ENCODE results near the gene KDM4C.
A peak's percentile ranks its signal among the peaks of the same experiment; 100 is the strongest.

The KDM4C gene

DNA sequence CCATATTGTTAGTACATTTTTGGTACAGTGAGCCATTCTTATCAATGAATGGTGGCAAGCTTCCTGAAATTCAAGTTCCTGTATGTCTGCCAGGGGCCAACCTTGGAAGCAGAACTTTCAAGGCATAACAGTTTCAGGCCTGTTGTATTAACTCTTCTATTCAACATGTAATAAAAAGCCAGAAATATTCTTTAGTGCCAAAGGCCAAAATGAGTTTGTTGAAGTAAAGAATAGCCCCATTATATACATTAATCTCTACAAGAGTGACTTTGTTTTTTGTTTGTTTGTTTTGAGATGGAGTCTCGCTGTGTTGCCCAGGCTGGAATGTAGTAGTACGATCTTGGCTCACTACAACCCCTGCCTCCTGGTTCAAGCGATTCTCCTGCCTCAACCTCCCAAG, 321.3 kb downstream of the KDM4C start:
- ATAC-seq (replicated peaks; ENCODE audit: extremely low read depth, poor library complexity, severe bottlenecking): no peak
- Mint-ChIP-seq H3K27me3 (no peaks in the 10 kb centered on the region), H3K9me3 (no peaks in the 10 kb centered on the region), H3K27ac (ENCODE audit: low read depth) (no peak overlapping the region), H3K4me3 (no peak overlapping the region), H3K36me3 (ENCODE audit: insufficient read depth) (peaks cover 26% of the 10 kb centered on the region), H3K4me1 (peaks cover 5% of the 10 kb centered on the region)
- DNase-seq (ENCODE audit: low spot score in 2 of 2): no peak

DNA sequence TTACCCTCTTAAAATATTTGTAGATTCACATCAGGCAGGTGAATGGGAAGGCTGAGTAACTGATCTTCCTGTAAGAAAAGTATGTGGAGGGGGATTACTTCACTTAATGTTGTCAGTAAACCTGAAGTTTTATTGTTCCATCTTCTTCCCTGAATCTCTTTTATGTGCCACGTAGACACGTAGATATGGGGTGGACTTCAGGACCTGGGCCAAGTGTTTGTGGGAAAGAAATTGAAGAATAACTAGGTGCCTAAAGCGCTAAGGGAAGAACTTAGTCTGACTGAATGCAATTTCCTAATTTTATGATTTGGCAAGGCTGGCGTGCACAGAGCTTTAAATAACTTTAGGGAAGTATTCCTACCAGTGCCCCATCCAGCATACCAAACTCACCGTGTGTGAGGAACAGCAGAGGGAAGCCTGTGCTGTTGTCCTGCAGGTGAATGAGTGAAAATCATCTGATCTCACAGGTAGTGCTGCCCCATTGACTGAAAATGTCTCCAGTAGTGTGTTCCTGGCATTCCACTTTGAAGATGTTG, 323.4 kb downstream of the KDM4C start:
- no peaks in the 10 kb centered on the region for H3K9me3 Mint-ChIP-seq
- H3K4me3 Mint-ChIP-seq: no peak overlapping the region
- no peak overlapping the region for H3K27ac Mint-ChIP-seq (ENCODE audit: low read depth)
- H3K4me1 Mint-ChIP-seq: no peaks in the 10 kb centered on the region
- peaks cover 17% of the 10 kb centered on the region for H3K36me3 Mint-ChIP-seq (ENCODE audit: insufficient read depth)
- DNase-seq (ENCODE audit: low spot score in 2 of 2): no peak
- ATAC-seq (replicated peaks; ENCODE audit: extremely low read depth, poor library complexity, severe bottlenecking): no peak
- no peaks in the 10 kb centered on the region for H3K27me3 Mint-ChIP-seq

DNA sequence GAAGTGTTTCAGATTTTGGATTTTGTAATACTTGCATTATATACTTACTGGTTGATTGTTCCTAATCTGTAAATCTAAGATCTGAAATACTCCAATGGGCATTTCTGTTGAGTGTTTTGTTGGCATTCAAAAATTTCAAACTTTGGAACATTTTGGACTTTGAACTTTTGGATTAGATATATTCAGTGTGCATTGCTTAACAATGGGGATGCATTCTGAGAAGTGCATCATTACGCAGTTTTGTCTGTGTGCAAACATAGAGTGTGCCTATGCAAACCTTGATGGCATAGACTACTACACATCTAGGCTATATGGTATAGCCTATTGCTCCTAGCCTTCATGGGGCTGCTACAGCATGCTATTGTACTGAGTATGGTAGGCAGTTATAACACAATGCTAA, 325.4 kb downstream of the KDM4C start:
- no peak overlapping the region for H3K27ac Mint-ChIP-seq (ENCODE audit: low read depth)
- H3K36me3 Mint-ChIP-seq (ENCODE audit: insufficient read depth): peaks cover 10% of the 10 kb centered on the region
- H3K9me3 Mint-ChIP-seq: no peaks in the 10 kb centered on the region
- H3K4me3 Mint-ChIP-seq: no peak overlapping the region
- DNase-seq (ENCODE audit: low spot score in 2 of 2) (no peak), ATAC-seq (replicated peaks; ENCODE audit: extremely low read depth, poor library complexity, severe bottlenecking) (no peak)
- H3K27me3 Mint-ChIP-seq: no peaks in the 10 kb centered on the region
- no peaks in the 10 kb centered on the region for H3K4me1 Mint-ChIP-seq

DNA sequence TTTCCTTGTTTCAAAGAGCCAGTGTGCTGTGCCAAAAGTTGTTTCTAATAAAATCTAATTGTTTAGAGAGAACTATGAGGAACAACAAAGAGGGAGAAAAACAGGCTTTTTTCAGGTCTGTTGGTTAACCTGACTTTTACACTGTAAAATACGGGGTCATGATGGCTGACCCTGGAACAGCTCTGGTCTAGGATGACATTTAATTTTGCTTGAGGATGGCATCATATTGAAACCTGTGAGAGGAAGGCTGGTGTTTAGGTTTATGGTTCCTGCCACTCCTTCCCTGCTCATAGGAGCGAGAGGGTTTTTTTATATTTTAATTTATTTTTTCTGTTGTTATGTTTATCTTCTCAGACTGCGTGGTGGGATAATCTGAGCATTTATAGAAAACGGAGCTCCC, 327.6 kb downstream of the KDM4C start:
- peaks cover 11% of the 10 kb centered on the region for H3K36me3 Mint-ChIP-seq (ENCODE audit: insufficient read depth)
- no peak overlapping the region for H3K27ac Mint-ChIP-seq (ENCODE audit: low read depth)

DNA sequence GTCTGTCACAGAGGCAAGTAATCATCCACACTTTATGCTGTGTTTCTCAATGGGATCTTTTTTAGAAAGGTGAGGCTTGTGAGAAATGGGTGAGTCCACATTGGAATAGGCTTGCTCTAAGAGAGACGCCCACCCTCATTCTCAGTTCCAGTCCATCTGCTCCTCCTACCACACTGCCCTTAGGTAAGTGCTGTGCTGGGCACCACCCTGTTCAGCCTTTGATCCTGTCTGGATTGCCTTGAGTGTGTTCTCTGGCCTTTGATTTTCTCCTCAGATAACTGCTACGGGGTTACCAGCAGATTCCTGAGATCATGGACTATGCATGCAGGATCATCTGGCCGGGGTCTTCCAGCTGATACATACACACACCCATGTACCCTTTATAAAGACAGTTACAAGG, 328.6 kb downstream of the KDM4C start:
- Mint-ChIP-seq H3K27me3 (no peaks in the 10 kb centered on the region), H3K36me3 (ENCODE audit: insufficient read depth) (peaks cover 11% of the 10 kb centered on the region), H3K4me1 (peaks cover 4% of the 10 kb centered on the region), H3K27ac (ENCODE audit: low read depth) (no peak overlapping the region), H3K9me3 (no peaks in the 10 kb centered on the region), H3K4me3 (no peak overlapping the region)
- ATAC-seq (replicated peaks; ENCODE audit: extremely low read depth, poor library complexity, severe bottlenecking) (no peak), DNase-seq (ENCODE audit: low spot score in 2 of 2) (no peak)

More for the DNA sequence above, 327.6 kb downstream of the KDM4C start:
- ATAC-seq (replicated peaks; ENCODE audit: extremely low read depth, poor library complexity, severe bottlenecking): no peak
- H3K27me3 Mint-ChIP-seq: no peaks in the 10 kb centered on the region
- no peak for DNase-seq (ENCODE audit: low spot score in 2 of 2)
- H3K4me1 Mint-ChIP-seq: peaks cover under 1% of the 10 kb centered on the region
- H3K4me3 Mint-ChIP-seq: no peak overlapping the region
- no peaks in the 10 kb centered on the region for H3K9me3 Mint-ChIP-seq

DNA sequence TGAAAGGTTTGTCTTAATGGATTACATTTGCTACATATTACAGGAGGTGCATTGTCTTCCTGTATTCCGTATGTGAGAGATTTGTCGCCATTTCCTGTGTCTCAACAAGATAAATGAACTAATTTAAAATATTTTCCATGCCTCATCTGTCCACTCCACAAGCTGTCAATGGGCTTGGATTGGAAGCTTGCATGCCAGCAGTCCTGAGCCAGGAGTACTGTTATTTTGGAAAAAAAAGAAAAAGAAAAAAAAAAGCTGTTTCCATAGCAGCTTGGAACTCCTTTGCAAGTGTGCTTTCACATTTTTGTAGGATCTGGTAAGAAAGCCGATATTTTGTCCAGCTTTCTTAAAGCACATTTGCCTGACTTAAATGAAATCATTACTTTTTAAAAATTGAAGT, 330.8 kb downstream of the KDM4C start:
- DNase-seq (ENCODE audit: low spot score in 2 of 2): no peak
- no peak overlapping the region for H3K27ac Mint-ChIP-seq (ENCODE audit: low read depth)
- no peak for ATAC-seq (replicated peaks; ENCODE audit: extremely low read depth, poor library complexity, severe bottlenecking)
- H3K9me3 Mint-ChIP-seq: no peaks in the 10 kb centered on the region
- H3K4me1 Mint-ChIP-seq: peaks cover 4% of the 10 kb centered on the region
- no peak overlapping the region for H3K4me3 Mint-ChIP-seq
- peaks cover 13% of the 10 kb centered on the region for H3K36me3 Mint-ChIP-seq (ENCODE audit: insufficient read depth)
- no peaks in the 10 kb centered on the region for H3K27me3 Mint-ChIP-seq

DNA sequence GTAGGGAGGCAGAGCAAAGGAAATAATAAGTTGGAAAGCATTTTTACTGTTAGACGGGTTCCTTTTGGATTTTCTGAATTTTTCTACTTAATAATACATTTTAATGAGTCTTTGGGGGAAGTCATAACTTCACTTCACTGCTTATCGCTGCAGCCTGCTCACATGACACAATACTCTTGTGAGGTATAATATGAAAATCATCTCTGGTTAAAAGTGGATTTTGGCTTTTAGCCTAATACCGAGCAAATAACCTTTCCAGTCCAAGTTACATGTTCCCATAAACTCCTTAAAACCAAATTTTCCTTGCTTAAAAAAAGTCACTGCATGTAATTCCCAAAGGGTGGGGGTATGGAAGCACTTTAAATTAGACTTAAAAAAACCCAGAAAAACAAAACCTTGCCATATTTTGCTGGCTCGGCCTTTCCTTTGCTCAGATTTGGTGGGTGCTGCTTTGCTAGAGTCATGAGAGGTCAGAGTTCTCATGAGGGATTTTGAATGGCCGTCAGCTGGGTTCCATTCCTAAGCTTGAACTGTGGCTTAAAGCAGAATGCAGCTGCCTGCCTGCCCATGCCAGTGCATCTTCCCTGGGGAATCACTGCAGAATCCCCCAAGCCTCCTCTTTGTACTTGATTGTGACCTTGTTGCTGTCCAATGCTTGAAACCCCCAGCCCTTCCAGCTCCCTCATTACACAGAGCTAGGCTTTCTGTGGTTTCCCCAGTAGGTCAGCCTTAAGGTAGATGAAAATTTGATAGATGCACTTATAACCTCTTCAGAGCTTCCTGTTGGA, 331.8 kb downstream of the KDM4C start:
- H3K9me3 Mint-ChIP-seq: no peaks in the 10 kb centered on the region
- no peaks in the 10 kb centered on the region for H3K27me3 Mint-ChIP-seq
- peaks cover 11% of the 10 kb centered on the region for H3K36me3 Mint-ChIP-seq (ENCODE audit: insufficient read depth)
- H3K27ac Mint-ChIP-seq (ENCODE audit: low read depth): no peak overlapping the region
- H3K4me3 Mint-ChIP-seq: no peak overlapping the region
- DNase-seq (ENCODE audit: low spot score in 2 of 2): no peak
- peaks cover 4% of the 10 kb centered on the region for H3K4me1 Mint-ChIP-seq
- no peak for ATAC-seq (replicated peaks; ENCODE audit: extremely low read depth, poor library complexity, severe bottlenecking)

DNA sequence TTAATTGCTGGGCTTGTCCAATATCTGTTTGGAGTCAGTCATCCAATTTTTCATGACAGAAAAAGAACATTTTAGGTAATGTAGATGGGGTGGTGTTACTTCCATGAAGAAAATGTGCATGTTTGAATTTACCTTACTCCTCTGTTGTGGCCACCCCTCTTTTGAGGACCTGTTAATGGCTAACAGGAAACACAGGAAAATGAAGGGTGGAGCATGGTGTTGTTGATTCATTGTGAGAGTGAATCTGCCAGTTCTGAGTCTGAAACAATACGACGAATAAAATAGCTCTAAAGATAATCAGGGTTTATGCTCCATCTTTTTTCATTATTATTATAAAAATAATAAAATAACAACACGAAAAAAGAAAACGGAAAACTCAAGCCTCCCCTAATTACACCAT, 335.3 kb downstream of the KDM4C start:
- Mint-ChIP-seq H3K4me3 (no peak overlapping the region), H3K9me3 (no peaks in the 10 kb centered on the region), H3K4me1 (peaks cover 9% of the 10 kb centered on the region), H3K36me3 (ENCODE audit: insufficient read depth) (peaks cover 10% of the 10 kb centered on the region), H3K27me3 (no peaks in the 10 kb centered on the region), H3K27ac (ENCODE audit: low read depth) (peak overlapping the region; percentile 39)
- ATAC-seq (replicated peaks; ENCODE audit: extremely low read depth, poor library complexity, severe bottlenecking) (no peak), DNase-seq (ENCODE audit: low spot score in 2 of 2) (no peak)

DNA sequence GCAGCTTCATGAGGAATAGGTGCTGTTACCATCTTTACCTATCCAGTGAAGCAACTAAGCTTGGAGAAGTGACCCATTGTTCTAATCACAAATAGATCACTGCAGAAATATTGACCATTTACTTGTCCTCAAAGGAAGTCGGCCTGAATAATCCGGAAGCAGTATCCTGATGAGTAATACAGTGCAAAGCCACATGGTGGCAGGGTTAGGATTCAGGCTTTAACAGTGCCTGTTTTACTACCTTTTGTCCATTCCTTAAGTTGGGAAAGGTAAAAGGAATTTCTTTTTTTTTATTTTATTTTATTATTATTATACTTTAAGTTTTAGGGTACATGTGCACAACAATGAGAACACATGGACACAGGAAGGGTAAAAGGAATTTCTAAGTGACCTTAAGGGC, 336.3 kb downstream of the KDM4C start:
- no peak overlapping the region for H3K4me3 Mint-ChIP-seq
- no peak overlapping the region for H3K27ac Mint-ChIP-seq (ENCODE audit: low read depth)
- ATAC-seq (replicated peaks; ENCODE audit: extremely low read depth, poor library complexity, severe bottlenecking): no peak
- peaks cover 10% of the 10 kb centered on the region for H3K36me3 Mint-ChIP-seq (ENCODE audit: insufficient read depth)
- DNase-seq (ENCODE audit: low spot score in 2 of 2): no peak
- no peaks in the 10 kb centered on the region for H3K9me3 Mint-ChIP-seq
- no peaks in the 10 kb centered on the region for H3K27me3 Mint-ChIP-seq
- H3K4me1 Mint-ChIP-seq: peaks cover 9% of the 10 kb centered on the region

DNA sequence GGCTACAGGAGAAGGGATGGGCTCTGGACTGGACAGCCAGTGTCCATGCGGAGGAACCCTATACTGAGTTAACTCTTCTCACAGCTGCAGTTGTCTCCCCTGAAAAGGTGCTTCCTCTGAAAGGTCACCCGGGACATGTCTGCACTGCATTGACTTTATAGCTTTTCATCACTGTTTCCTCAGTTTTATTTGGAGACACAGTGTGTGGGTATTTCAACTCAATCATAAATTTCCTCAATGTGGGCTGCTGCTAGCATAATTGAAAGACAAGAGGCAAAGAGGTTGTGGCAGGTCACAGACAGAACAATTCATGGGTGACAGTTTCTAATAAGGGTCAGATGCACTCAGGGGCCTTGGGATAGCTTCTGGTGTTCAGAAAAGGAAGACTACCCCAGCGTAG, 336.8 kb downstream of the KDM4C start:
- H3K9me3 Mint-ChIP-seq: no peaks in the 10 kb centered on the region
- peaks cover 10% of the 10 kb centered on the region for H3K36me3 Mint-ChIP-seq (ENCODE audit: insufficient read depth)
- H3K27me3 Mint-ChIP-seq: no peaks in the 10 kb centered on the region
- no peak for DNase-seq (ENCODE audit: low spot score in 2 of 2)
- no peak overlapping the region for H3K27ac Mint-ChIP-seq (ENCODE audit: low read depth)
- no peak overlapping the region for H3K4me3 Mint-ChIP-seq
- ATAC-seq (replicated peaks; ENCODE audit: extremely low read depth, poor library complexity, severe bottlenecking): no peak
- peaks cover 9% of the 10 kb centered on the region for H3K4me1 Mint-ChIP-seq

DNA sequence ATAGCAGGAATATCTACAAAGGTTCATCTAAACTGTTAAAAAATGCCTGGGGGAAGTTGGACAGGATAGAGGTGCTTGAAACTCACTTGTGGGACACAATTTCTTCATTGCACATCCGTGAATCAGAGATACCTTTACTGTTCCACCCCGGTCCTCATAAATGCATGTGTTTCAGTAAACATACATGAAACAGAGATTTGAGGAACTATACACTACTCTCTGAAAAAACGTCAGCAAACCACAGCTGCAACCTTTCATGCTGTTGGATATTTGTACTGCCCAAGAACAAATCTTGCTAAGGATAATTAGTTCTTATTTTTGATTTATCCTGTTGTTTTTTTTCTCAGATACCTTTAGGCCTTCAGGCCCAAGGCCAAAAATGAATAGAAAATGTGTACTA, 337.3 kb downstream of the KDM4C start:
- Mint-ChIP-seq H3K36me3 (ENCODE audit: insufficient read depth) (peaks cover 6% of the 10 kb centered on the region), H3K9me3 (no peaks in the 10 kb centered on the region), H3K4me1 (peaks cover 9% of the 10 kb centered on the region), H3K4me3 (no peak overlapping the region), H3K27ac (ENCODE audit: low read depth) (no peak overlapping the region), H3K27me3 (no peaks in the 10 kb centered on the region)
- DNase-seq (ENCODE audit: low spot score in 2 of 2): no peak
- ATAC-seq (replicated peaks; ENCODE audit: extremely low read depth, poor library complexity, severe bottlenecking): no peak

DNA sequence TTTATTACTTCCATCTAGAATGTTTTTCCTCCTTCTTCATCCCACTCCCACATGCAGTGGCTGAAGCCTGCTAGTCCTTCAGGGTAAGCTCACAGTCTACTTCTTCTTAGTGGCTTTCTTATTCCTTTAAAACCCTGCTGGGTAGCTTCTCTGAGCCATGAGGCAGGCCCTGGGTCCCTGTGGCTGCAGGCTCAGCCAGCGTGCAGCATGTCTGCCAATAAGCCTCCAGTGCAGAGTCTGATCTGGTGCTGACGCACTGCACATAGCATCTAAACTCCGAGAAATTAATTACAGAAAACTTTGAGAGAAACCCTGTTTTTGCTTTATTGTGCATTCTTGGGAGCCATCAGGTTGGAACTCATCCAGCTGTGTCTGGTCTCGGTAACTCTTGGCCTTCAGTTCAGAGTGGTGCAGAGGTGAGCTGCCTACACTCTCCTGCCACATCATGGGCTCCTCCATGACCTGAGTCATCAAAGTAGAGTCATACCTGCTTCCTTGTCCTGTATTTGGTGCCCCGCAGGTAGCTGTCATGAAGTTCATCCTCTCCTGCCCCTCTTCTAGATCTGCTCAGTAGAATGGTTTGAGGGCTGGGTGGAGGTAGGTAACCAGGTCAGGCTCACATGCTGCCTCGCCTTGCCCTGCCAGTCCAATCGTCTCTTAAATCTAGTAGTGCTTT, 339.4 kb downstream of the KDM4C start:
- Mint-ChIP-seq H3K4me3 (no peak overlapping the region), H3K36me3 (ENCODE audit: insufficient read depth) (peaks cover 7% of the 10 kb centered on the region), H3K4me1 (peaks cover 4% of the 10 kb centered on the region), H3K27ac (ENCODE audit: low read depth) (peak overlapping the region; percentile 55), H3K27me3 (no peaks in the 10 kb centered on the region), H3K9me3 (no peaks in the 10 kb centered on the region)
- ATAC-seq (replicated peaks; ENCODE audit: extremely low read depth, poor library complexity, severe bottlenecking) (no peak), DNase-seq (ENCODE audit: low spot score in 2 of 2) (no peak)
